Thyroid gland (tissue), 4 donors: Measurements from ENCODE around the gene MACROH2A1. TPM values are rescaled to one million over a fixed set of nuclear protein-coding genes. Genes with fewer than 3 reads are reported as not detected.

Source experiments
- DNase-seq, 2 donors: peaks; one replicate each; pipeline ENCODE4 v3.0.0-alpha.2; 2019
- H3K27ac ChIP-seq, 3 donors: fragments of 200-600 bp; sonication (generic); 1 replicate in 2 of 3; 2 replicates in 1 of 3; pipeline ENCODE4 v1.5.1; 2016 to 2019; ENCODE audit warnings: mild to moderate bottlenecking in 1 of 3, moderate library complexity in 1 of 3
- H3K27me3 ChIP-seq: fragments of 200-600 bp; sonication (generic); one replicate; pipeline ENCODE4 v1.5.1; 2019
- H3K36me3 ChIP-seq, 2 donors: fragments of 200-600 bp; sonication (generic); one replicate each; pipeline ENCODE4 v1.5.1; 2016 to 2019
- H3K4me1 ChIP-seq, 2 donors: fragments of 200-600 bp; sonication (generic); one replicate each; pipeline ENCODE4 v1.5.1; 2017 to 2019
- H3K4me3 ChIP-seq, 3 donors: fragments of 200-600 bp; sonication (generic); replicated peaks in 1 of 3; 1 replicate in 2 of 3; 2 replicates in 1 of 3; pipeline ENCODE4 v1.5.1; 2016; ENCODE audit warnings: mild to moderate bottlenecking in 1 of 3
- H3K9me3 ChIP-seq: fragments of 200-600 bp; sonication (generic); one replicate; pipeline ENCODE4 v1.5.1; 2017
- POLR2A ChIP-seq, 2 donors: fragments of 450-650 bp; IDR thresholded peaks; one replicate each; pipeline ENCODE4 v1.6.1; 2017; ENCODE audit warnings: antibody characterized with exemption in 2 of 2, mild to moderate bottlenecking in 2 of 2, moderate library complexity in 1 of 2
- WGBS, 2 donors: methylation state at CpG; one replicate each; pipeline ENCODE4 v1.1.5; 2017; 5-methylcytosine and 5-hydroxymethylcytosine counted together
- intact Hi-C: fragments of 100-400 bp; cut with DNase I; formaldehyde crosslinking; loops from one replicate; pipeline ENCODE4 v1.15.1; 2023
- total RNA-seq, 4 donors: library from RNA; depleted of rRNA; stranded (reverse); fragments of >200 nt; gene quantifications; one replicate each; pipeline ENCODE4 v1.2.3, GENCODE V29; 2016
- TF ChIP-seq, protein P1 (sequence below), 6 experiments: fragments of 200-600 bp in 3 of 6; fragments of 450-650 bp in 3 of 6; sonication (generic) in 3 of 6; IDR thresholded peaks; one replicate each; pipeline ENCODE4 v1.5.1; 2016 to 2019; ENCODE audit warnings: antibody characterized with exemption in 6 of 6, mild to moderate bottlenecking in 2 of 6, inconsistent platforms in 1 of 6, moderate library complexity in 1 of 6

The MACROH2A1 gene
- total RNA-seq, 4 donors from 2014 or later, result 149 to 242 (median 227) TPM

DNA sequence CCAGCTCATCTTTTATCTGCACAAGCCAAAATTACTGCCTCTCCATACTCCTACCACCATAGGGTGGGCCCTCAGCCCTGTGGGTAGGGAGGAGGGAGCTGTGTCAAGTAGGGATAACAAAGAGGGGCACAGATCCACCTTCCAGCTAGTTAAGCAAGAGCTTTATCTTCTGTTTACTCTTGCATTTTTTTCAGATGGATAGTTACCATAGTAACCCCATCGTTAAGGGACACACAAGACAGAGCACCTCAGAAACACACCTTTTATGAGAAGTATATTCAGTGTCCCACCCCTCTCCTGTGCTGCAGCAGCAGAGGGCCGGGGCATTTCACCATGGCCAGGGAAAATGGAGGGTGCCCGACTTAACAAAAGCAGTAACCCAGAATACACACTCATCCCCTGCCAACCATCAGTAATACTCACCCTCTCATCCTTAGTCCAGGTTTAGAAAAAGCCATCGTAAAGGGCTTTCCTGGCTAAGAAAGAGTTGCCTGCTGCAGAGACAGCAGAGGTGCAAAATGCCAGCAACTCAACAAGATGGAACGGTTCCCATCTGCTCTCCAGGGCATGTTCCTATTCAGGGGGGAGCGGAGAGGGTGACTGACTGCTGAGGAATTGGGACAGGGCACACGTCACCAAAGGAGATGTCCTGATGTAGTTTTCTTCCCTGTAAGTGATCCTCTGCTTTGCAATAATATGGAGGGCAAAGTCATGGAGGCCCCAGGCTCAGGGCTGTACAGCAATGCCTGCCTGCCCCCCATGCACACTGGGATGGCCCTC lies 25.1 kb downstream of the MACROH2A1 start:
- H3K36me3 ChIP-seq, result peaks cover 10 to 28% of the 10 kb centered on the region in 2 donors
- intact Hi-C loops, result no loop called here
- TF ChIP-seq, protein P1, sequence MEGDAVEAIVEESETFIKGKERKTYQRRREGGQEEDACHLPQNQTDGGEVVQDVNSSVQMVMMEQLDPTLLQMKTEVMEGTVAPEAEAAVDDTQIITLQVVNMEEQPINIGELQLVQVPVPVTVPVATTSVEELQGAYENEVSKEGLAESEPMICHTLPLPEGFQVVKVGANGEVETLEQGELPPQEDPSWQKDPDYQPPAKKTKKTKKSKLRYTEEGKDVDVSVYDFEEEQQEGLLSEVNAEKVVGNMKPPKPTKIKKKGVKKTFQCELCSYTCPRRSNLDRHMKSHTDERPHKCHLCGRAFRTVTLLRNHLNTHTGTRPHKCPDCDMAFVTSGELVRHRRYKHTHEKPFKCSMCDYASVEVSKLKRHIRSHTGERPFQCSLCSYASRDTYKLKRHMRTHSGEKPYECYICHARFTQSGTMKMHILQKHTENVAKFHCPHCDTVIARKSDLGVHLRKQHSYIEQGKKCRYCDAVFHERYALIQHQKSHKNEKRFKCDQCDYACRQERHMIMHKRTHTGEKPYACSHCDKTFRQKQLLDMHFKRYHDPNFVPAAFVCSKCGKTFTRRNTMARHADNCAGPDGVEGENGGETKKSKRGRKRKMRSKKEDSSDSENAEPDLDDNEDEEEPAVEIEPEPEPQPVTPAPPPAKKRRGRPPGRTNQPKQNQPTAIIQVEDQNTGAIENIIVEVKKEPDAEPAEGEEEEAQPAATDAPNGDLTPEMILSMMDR (IDR thresholded peaks at IDR 0.05), result no peak
- TF ChIP-seq POLR2A (IDR thresholded peaks at IDR 0.05), result no peak
- peak; percentile 68 to 76 for DNase-seq
- no peaks in the 10 kb centered on the region for H3K27me3 ChIP-seq
- H3K9me3 ChIP-seq, result no peaks in the 10 kb centered on the region
- H3K4me1 ChIP-seq, result peaks cover 14 to 21% of the 10 kb centered on the region in 2 donors
- 28 to 30% methylated on average over 7 of the region's 7 CpGs for WGBS, 2 donors
- H3K4me3 ChIP-seq, result no peak overlapping the region
- H3K27ac ChIP-seq, result no peak overlapping the region

DNA sequence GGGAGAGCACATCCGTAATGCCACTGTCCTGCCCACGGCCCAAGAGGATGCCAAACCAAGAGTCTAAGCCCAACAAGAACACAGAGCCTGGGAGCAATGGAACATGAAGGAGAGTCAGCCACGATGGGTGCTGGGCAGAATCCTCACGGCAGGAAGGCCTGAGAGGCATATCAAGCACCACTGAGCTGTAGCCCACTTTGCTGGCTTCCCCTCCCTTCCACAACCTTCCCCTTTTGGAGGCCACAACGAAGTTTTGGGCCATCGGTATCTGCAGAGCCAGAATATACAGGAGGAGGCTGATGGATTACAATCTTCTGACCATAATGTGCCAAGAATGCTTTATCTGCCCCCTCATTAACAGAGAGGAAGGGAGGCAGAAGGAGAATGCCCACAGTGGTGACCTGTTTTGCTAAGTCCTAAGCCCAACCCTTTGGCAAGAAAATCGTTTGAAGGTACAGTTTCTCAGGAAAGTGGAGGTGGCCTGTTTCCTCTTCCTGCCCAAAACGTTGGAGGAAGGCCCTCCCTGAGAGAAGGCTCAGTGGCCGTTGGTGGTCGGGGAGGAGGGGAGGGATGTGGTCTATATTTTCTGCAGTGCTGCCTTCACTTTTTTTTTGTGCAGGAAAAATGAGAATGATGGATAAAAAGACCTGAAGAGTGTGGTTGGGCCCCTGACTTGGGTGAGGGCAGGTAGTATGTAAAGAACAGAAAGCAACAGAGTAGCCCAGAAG lies 26.2 kb downstream of the MACROH2A1 start:
- no peak for DNase-seq
- peaks cover 21 to 31% of the 10 kb centered on the region in 2 donors for H3K36me3 ChIP-seq
- 74 to 78% methylated on average over 10 of the region's 10 CpGs for WGBS, 2 donors
- H3K27me3 ChIP-seq, result no peaks in the 10 kb centered on the region
- no peak for TF ChIP-seq POLR2A (IDR thresholded peaks at IDR 0.05)
- TF ChIP-seq, protein P1 (IDR thresholded peaks at IDR 0.05), result no peak
- no peaks in the 10 kb centered on the region for H3K9me3 ChIP-seq
- peaks cover 14 to 23% of the 10 kb centered on the region in 2 donors for H3K4me1 ChIP-seq
- no peak overlapping the region for H3K4me3 ChIP-seq
- intact Hi-C loops, result no loop called here
- H3K27ac ChIP-seq, result no peak overlapping the region

DNA sequence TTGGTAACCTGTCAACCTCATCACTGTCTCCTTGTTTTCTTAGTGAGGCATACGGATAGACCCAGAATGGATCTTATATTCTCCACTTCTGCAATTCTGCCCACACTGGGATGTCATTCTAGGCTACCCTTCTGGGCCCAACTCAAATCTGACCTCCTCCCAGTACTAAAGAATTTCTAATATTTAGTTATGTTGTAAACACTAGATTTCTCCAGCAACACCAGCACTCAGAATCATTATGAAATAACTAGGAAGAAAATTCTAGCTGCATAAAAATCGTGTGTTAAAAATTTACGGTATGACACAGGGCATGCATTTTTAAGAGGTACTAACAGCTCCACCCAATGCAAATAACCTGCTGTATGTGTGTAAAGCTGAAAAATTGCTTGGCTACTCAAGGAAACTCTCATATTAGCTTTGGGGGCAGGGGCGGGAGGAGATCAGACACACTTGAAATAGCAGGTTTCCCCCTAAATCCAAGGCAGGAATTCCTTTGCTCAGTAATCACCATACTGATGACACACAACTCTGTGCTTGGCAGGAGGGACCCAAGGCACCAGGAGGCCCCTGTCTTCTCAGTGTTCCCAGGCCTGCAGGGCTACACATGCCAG lies 27.3 kb downstream of the MACROH2A1 start:
- no peaks in the 10 kb centered on the region for H3K27me3 ChIP-seq
- H3K4me3 ChIP-seq, result no peak overlapping the region
- TF ChIP-seq, protein P1 (IDR thresholded peaks at IDR 0.05), result no peak
- no peak for TF ChIP-seq POLR2A (IDR thresholded peaks at IDR 0.05)
- H3K36me3 ChIP-seq, result peaks cover 21 to 23% of the 10 kb centered on the region in 2 donors
- WGBS, 2 donors, result 89 to 95% methylated on average over 4 of the region's 4 CpGs
- peaks cover 14 to 33% of the 10 kb centered on the region in 2 donors for H3K4me1 ChIP-seq
- H3K9me3 ChIP-seq, result no peaks in the 10 kb centered on the region
- no peak for DNase-seq
- intact Hi-C loops, result no loop called here
- H3K27ac ChIP-seq, result no peak overlapping the region

DNA sequence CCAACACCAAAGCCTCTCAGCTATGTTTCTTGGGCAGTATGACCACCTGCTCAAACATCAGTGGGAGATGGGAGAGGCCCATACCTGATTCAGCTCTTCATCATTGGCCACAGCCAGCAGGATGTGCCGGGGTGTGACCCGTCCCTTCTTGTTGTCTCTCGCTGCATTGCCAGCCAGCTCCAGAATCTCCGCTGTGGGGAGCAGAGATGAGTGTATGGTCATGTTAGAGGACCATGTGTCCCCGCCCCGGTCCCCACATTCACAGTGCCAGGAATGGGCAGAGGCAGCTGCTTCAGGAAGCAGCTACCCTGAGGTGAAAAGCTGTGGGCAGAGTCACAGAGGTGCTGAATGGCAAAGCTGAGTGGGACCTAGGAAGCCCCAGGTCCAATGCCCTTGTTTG lies 29.1 kb downstream of the MACROH2A1 start:
- intact Hi-C loops, result no loop called here
- H3K36me3 ChIP-seq, result peaks cover 21 to 23% of the 10 kb centered on the region in 2 donors
- no peak overlapping the region for H3K27ac ChIP-seq
- WGBS, 2 donors, result 98 to 100% methylated on average over 6 of the region's 6 CpGs
- H3K27me3 ChIP-seq, result no peaks in the 10 kb centered on the region
- TF ChIP-seq, protein P1 (IDR thresholded peaks at IDR 0.05), result no peak
- no peak for TF ChIP-seq POLR2A (IDR thresholded peaks at IDR 0.05)
- peaks cover 14 to 35% of the 10 kb centered on the region in 2 donors for H3K4me1 ChIP-seq
- no peak for DNase-seq
- H3K9me3 ChIP-seq, result no peaks in the 10 kb centered on the region
- no peak overlapping the region for H3K4me3 ChIP-seq
